Measurements from ENCODE around the gene LCE1B.

LCE1B gene

GRCh38 chr1:152811671-152812070, at the start of gene LCE1B:
LCE1B (plus strand) TSS chr1:152811971; CDS start chr1:152812447, 476 bp downstream.
- H3K4me3 ChIP-seq (ENCODE audit: low read depth, low read length), result no peak within 1 kb of the TSS
- no peak for DNase-seq (ENCODE audit: low read depth)
- no peak for TF ChIP-seq CTCF (IDR thresholded peaks at IDR 0.05; ENCODE audit: insufficient read depth, low read depth, low read length, missing control alignments)

GRCh38 chr1:152768847-152769533, 42.8 kb upstream of the LCE1B start:
- no peak for DNase-seq (ENCODE audit: low read depth)
- no peak overlapping the region for H3K4me3 ChIP-seq (ENCODE audit: low read depth, low read length)
- no peak for TF ChIP-seq CTCF (IDR thresholded peaks at IDR 0.05; ENCODE audit: insufficient read depth, low read depth, low read length, missing control alignments)

- DNase-seq (ENCODE audit: low read depth), result no peak
These were observed 41.4 kb upstream of the LCE1B start for GRCh38 chr1:152770411-152770810.

GRCh38 chr1:152774875-152775274, 36.9 kb upstream of the LCE1B start, which contains the start of gene LCE1F:
LCE1F (plus strand) TSS chr1:152775140; CDS start chr1:152776372, 1,232 bp downstream.
- peak; percentile 19 for TF ChIP-seq CTCF (IDR thresholded peaks at IDR 0.05; ENCODE audit: insufficient read depth, low read depth, low read length, missing control alignments)
- H3K4me3 ChIP-seq (ENCODE audit: low read depth, low read length), result no peak within 1 kb of the TSS
- DNase-seq (ENCODE audit: low read depth), result peak; percentile 9

More at GRCh38 chr1:152770411-152770810, 41.4 kb upstream of the LCE1B start:
- TF ChIP-seq CTCF (IDR thresholded peaks at IDR 0.05; ENCODE audit: insufficient read depth, low read depth, low read length, missing control alignments), result no peak
- H3K4me3 ChIP-seq (ENCODE audit: low read depth, low read length), result no peak overlapping the region

GRCh38 chr1:152776361-152776760, 35.4 kb upstream of the LCE1B start:
- no peak overlapping the region for H3K4me3 ChIP-seq (ENCODE audit: low read depth, low read length)
- no peak for DNase-seq (ENCODE audit: low read depth)
- no peak for TF ChIP-seq CTCF (IDR thresholded peaks at IDR 0.05; ENCODE audit: insufficient read depth, low read depth, low read length, missing control alignments)

GRCh38 chr1:152777510-152778137, 34.1 kb upstream of the LCE1B start:
- peak; percentile 61 for TF ChIP-seq CTCF (IDR thresholded peaks at IDR 0.05; ENCODE audit: insufficient read depth, low read depth, low read length, missing control alignments)
- H3K4me3 ChIP-seq (ENCODE audit: low read depth, low read length), result no peak overlapping the region
- peak; percentile 40 for DNase-seq (ENCODE audit: low read depth)
